NCI-H2227 (cell line): ENCODE data around the gene HOXC11.

Experiments
- DNase-seq: peaks from one replicate; lab custom pipeline; 2025; ENCODE audit not compliant: unreplicated experiment; lab: John Stamatoyannopoulos, UW

HOXC11 gene

GRCh38 chr12:53972722-53973235 is at the start of gene HOXC11:
HOXC11 (plus strand) TSS chr12:53973126; CDS start chr12:53973242, 116 bp downstream.
- DNase-seq: no peak

DNA sequence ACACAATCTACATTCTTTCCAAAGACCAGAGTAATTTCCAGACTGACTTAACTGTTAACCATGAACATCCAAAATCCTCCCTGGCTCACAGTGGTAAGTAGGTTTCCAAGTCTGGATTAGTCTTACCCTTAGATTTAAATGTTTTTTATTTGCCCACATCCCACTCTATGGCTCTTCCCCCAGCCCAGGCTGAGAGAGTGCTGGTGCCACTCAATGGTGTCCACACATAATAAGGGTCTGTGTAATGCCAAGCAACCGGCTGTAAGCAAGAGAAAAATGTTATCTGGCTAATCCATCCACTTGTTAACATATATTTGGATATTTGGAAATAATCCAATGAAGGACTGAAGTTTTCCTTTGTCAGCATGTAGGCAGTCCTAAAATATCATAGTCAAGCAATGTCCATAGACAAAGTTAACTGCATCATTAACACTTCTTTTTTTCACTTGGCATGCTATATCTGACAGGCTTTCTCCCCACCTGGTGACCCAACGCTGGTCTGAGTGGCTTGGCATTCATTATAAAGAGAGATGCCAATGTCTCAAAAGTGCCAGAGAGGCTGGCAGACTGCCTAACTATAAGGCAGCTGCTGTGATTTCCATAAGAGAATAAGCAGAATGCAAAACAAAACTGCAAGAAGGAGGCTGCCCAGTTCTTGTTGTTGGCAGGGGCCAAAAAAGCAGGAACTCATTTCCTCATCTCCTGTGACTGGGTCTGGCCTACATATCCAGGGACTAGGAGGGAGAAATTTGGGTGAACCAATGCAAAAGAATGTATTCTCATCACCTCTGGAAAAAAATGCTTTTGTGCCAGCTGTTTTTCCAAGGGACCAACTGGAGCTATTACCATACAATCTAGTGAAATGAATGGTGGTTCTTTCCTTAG is 48.2 kb upstream of the HOXC11 start:
- DNase-seq: no peak

GRCh38 chr12:53927220-53928029 is 45.5 kb upstream of the HOXC11 start:
- DNase-seq: no peak

DNA sequence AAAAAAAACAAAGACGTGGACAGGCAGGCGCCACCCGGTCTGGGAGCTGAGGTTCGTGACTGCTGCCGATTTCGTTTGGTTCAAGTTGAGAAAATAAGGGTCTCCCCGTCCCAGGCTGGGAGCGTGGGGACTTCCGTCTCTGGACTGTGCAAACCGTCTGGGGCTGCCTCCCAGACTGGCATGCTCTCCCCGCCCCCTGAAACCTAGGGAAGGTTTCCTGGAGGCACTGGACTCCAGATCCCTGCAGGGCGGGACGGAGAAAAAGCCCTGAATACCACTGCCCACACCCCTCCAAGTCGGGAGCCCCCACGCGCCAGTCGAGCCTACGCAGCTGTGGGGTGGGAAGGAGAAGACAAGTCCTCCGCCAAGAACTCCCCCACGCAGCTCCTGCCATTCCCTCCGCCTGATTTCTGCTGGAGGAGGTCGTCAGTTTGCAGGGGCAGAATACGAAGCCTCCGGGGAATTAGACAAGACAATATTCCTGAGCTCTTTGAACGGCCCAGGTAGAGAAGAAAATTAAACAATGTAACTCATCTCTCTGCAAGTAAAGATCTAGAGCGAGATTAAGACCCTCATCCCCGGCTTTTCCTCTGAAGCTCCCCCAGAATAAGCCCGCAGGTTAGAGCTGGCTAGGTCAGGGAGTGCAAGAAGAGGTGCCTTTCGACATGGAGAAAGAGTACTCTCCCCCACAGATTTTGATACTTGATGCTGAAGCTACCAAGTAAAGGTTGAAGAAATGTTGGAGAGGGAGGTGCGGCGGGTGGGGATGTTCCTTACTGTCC is 44.7 kb upstream of the HOXC11 start:
- DNase-seq: no peak

GRCh38 chr12:53929527-53929926 is 43.4 kb upstream of the HOXC11 start:
- no peak for DNase-seq

DNA sequence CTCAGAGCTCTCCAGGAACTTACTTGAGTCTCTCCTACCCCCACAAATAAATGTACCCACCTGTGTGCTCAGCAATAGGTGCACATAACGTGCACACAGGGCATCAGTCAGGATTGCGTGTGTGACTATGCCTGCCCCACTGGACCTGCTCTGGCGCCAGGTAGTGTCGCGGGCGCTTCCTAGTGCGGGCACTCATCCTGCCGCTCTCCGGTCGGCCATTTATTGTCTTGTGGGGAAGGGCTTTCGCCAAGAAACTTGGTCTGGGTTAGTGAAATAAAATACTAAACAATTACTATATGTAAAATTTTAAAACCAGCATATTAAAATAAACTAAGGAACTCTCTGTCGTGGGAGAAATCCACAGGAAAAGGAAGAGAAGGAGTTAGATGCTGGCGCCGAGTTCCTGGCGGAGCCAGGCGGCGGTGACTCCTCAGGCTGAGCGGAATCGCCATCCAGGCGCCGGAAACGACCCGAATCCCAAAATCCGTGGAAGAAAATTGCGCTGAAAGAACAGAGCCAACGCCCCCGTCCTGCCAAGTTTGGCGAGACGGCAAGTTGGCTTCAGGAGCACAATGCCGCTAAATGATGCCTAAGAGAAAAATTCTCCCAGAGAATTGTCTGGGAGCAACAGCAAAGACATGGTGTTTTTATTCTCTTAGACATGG is 42.2 kb upstream of the HOXC11 start:
- no peak for DNase-seq

DNA sequence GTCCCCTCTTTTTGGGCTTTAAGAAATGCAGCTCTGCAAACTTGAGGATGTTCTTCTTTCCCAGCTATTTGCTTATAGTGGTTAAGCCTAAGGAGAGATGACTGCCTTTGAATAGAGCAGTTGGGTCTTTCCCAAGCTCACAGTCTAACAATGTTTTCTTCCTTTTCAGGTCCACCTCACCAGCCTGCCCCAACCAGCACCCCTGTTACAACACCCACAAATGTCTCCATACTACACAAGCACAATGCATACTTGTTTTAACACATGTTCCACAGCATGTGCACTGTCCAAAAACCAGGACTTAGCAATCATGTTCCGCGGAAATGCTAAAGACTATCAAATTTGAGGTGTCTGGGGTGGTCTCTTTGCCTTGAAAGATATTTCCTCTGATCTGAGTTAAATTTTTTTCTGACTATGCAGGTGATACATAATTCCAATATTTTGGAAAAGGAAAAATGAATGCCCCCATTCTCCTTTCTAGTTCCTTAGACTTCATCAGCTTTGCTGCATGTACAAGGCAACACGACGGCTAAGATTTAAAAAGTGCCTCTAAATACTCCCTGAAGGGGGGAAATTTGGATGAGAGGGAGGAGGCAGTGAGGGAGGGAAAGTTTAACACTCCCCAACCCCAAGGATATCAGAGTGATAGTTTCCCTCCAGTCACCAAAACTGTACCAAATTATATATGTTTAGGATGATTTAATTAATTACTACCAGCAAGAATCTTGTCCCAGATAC is 40.9 kb upstream of the HOXC11 start:
- DNase-seq: no peak

- no peak for DNase-seq
Measured at GRCh38 chr12:53932915-53933314, 40.0 kb upstream of the HOXC11 start.

DNA sequence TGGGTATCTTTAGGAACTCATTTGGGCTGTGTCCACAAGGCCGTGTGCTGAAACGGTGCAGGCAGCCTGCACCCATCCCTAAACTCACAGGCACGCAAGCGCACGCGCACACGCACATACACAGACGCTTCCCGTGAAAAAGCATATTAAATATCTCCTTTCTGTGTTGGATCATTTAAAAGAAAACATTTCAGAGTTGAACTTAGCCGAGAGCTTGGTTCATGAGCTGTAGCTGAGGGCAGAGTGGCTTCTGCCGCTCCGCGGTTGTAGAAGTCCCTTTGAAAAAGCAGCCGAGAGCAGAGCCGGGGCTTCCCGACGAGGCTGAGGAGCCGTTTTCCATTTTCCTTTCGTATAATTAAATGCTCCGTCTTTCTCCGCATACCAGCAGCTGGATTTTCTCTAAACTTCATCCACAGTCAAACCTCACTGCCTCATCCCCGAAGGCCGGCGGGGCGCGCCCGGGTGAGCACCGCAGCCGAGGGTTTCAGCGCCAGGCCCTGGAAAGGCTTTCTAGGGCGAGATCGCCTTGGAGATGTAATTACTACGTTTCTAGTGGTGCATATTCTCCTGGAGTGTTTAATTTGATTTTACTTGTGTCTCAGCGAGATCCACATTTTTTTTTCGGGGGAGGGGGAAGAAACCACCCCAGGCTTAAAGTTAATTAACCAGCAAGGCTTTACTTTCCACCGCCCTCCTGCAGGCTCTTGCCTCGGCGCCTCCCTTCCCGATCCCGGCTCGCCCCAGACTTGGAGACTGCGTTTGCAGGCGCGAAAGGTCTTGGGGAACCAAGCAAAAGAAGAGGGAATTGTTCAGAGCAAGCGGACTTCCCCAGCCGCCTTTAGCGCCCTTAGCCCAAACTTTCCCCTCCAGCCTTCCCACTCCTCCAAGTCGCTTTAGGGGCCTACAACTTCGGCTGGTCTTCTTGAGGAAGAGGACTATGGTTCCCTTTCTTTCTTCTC is 37.3 kb upstream of the HOXC11 start:
- no peak for DNase-seq

DNA sequence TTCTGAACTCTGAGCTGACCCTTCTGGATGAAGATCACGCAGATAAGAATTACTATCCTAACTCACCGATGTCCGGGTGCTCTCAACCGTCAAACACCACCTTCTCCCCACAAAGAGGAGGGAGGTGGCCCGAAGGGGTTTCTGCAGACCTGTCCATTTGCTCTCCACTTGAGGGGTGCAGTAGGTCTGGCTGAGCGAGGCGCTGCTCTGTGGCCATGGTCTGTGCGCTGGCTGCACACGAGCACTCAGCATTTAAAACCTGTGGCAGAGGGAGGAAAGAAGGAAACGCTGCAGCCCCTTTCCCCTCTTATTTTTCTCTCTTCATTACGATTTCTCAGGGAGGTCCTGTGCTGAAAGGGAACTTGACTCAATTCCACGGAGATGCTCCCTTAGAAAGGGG is 35.8 kb upstream of the HOXC11 start:
- DNase-seq: no peak

GRCh38 chr12:53937596-53938325 is 35.2 kb upstream of the HOXC11 start:
- no peak for DNase-seq

GRCh38 chr12:53938326-53939140 is 34.4 kb upstream of the HOXC11 start, which contains the start of gene HOXC13:
HOXC13 (plus strand) TSS chr12:53938831; CDS start chr12:53938907, 76 bp downstream.
- DNase-seq: peak; percentile 97

DNA sequence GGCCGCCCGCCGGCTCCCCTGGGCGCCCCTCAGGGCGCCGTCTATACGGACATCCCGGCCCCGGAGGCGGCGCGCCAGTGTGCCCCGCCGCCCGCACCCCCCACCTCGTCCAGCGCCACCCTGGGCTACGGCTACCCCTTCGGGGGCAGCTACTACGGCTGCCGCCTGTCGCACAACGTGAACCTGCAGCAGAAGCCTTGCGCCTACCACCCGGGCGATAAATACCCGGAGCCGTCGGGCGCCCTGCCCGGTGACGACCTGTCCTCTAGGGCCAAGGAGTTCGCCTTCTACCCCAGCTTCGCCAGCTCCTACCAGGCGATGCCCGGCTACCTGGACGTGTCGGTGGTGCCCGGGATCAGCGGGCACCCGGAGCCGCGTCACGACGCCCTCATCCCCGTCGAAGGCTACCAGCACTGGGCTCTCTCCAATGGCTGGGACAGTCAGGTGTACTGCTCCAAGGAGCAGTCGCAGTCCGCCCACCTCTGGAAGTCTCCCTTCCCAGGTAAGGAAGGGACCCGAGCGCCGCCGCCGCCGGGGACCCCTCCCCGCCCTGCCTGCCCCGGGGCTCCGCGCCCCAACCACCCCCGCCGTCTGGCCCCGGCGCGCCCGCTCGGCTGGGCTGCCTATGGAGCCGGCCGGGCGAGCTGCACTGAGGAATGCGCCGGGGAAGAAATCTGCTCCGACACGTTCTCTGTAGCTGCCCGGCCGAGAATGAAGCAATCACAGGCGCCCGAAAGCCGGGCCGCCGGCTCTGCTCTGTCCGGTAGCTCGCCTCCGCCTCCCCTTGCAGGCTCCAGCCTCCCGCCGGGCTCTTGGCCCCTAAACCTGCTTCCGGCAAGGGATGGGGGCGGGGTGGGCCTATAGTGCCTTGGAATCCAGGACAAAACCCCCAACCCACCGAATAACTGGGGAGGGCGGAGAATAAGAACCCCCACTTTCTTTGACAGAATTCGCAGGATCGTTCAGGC is 33.5 kb upstream of the HOXC11 start:
- DNase-seq: no peak

DNA sequence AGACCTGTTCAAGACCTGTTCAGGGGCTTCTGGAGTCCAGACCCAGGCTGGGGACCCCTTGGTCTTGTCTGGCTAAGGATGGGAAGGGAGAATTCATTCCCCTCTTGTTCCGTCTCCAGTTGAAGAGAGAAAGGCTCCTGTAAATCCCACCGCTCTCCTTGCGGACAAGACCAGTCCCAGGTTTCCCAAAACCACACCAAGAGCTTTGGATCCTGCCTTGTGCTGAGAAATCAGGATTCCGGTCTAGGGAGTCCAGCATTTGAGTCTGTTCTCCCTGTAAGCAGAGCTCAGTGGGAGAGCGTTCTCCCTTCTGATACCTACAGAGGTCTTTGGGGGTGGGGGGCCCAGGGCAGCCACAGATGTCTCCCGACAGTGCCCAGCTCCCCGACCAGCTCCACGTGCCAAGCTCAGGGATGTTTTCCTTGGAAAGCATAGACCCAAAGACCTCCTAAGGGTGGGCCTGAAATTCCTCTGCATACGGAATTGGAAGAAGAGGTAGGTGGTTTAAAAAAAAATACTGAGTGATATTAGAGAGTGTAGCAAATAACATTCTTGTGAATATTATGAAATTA is 32.4 kb upstream of the HOXC11 start:
- DNase-seq: no peak

DNA sequence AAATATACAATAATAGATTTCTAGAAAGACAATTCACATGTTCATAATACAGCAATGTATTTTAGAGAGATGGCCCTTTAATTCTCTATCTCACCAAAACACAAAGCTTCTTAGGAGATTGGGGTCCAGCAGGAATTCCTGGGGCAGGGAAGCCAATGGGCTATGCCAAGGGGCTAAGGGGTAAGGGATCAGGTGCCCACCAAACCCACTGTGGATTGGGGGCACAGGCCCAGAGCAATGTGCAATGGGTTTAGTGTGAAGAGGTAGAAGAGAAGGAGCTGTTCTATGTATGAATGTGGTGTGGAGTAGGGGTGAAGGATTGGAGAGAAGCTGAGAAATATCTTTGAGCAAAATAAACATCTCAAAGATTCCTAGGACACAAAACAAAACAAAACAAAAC is 31.7 kb upstream of the HOXC11 start:
- no peak for DNase-seq

- no peak for DNase-seq
Measured at GRCh38 chr12:53941750-53942149, 31.2 kb upstream of the HOXC11 start.
